ENCODE results near the gene PHLDB1.
"Not testable (repeated sequence)": the region's sequence is repeated elsewhere in the genome, so short reads cannot be mapped to it uniquely, and the experiment has no call there.

PHLDB1 gene

GRCh38 chr11:118673361-118674081, 66.1 kb downstream of the PHLDB1 start:
- intact Hi-C loops (cut with micrococcal nuclease) = no loop called here
- H3K9me3 Mint-ChIP-seq = no peaks in the 10 kb centered on the region
- no peak overlapping the region for H3K27ac Mint-ChIP-seq
- H3K4me3 Mint-ChIP-seq = no peak overlapping the region
- no peaks in the 10 kb centered on the region for H3K4me1 Mint-ChIP-seq (ENCODE audit: low read depth)
- H3K36me3 Mint-ChIP-seq (ENCODE audit: low read depth) = no peaks in the 10 kb centered on the region
- H3K27me3 Mint-ChIP-seq = peaks cover 30% of the 10 kb centered on the region

GRCh38 chr11:118674082-118674435, 66.6 kb downstream of the PHLDB1 start:
- Mint-ChIP-seq H3K36me3 (ENCODE audit: low read depth) (no peaks in the 10 kb centered on the region), H3K4me3 (no peak overlapping the region), H3K4me1 (ENCODE audit: low read depth) (no peaks in the 10 kb centered on the region), H3K27ac (no peak overlapping the region), H3K27me3 (peaks cover 28% of the 10 kb centered on the region), H3K9me3 (no peaks in the 10 kb centered on the region)
- intact Hi-C loops (cut with micrococcal nuclease) = no loop called here

GRCh38 chr11:118677977-118678376, 70.6 kb downstream of the PHLDB1 start:
- no peak overlapping the region for H3K4me3 Mint-ChIP-seq
- intact Hi-C loops (cut with micrococcal nuclease) = no loop called here
- no peaks in the 10 kb centered on the region for H3K36me3 Mint-ChIP-seq (ENCODE audit: low read depth)
- no peaks in the 10 kb centered on the region for H3K9me3 Mint-ChIP-seq
- H3K4me1 Mint-ChIP-seq (ENCODE audit: low read depth) = no peaks in the 10 kb centered on the region
- no peak overlapping the region for H3K27ac Mint-ChIP-seq
- peaks cover 34% of the 10 kb centered on the region for H3K27me3 Mint-ChIP-seq

- intact Hi-C loops (cut with micrococcal nuclease); H3K4me3 Mint-ChIP-seq; H3K36me3 Mint-ChIP-seq (ENCODE audit: low read depth); H3K4me1 Mint-ChIP-seq (ENCODE audit: low read depth); H3K9me3 Mint-ChIP-seq; H3K27ac Mint-ChIP-seq: not testable (repeated sequence)
- H3K27me3 Mint-ChIP-seq = peaks cover 42% of the 10 kb centered on the region
Measured at GRCh38 chr11:118678908-118679307, 71.5 kb downstream of the PHLDB1 start.

GRCh38 chr11:118679483-118679882, 72.1 kb downstream of the PHLDB1 start, which contains the start of gene TREH:
TSS of gene TREH (minus strand) at chr11:118679650. CDS start at chr11:118679627, 23 bp downstream.
- H3K4me1 Mint-ChIP-seq (ENCODE audit: low read depth) = peaks cover under 1% of the 10 kb centered on the region
- no peak within 1 kb of the TSS for H3K27ac Mint-ChIP-seq
- H3K4me3 Mint-ChIP-seq = no peak within 1 kb of the TSS
- intact Hi-C loops (cut with micrococcal nuclease) = no loop called here
- no peaks in the 10 kb centered on the region for H3K9me3 Mint-ChIP-seq
- H3K27me3 Mint-ChIP-seq = peaks cover 45% of the 10 kb centered on the region
- no peaks in the 10 kb centered on the region for H3K36me3 Mint-ChIP-seq (ENCODE audit: low read depth)

GRCh38 chr11:118682372-118682771, 75.0 kb downstream of the PHLDB1 start:
- Mint-ChIP-seq H3K27me3 (peaks cover 61% of the 10 kb centered on the region), H3K4me1 (ENCODE audit: low read depth) (peaks cover 14% of the 10 kb centered on the region), H3K36me3 (ENCODE audit: low read depth) (no peaks in the 10 kb centered on the region), H3K9me3 (no peaks in the 10 kb centered on the region), H3K4me3 (no peak overlapping the region), H3K27ac (no peak overlapping the region)
- intact Hi-C loops (cut with micrococcal nuclease) = no loop called here

GRCh38 chr11:118682939-118683338, 75.5 kb downstream of the PHLDB1 start:
- H3K36me3 Mint-ChIP-seq (ENCODE audit: low read depth); intact Hi-C loops (cut with micrococcal nuclease); H3K4me3 Mint-ChIP-seq; H3K9me3 Mint-ChIP-seq; H3K27ac Mint-ChIP-seq: not testable (repeated sequence)
- Mint-ChIP-seq H3K4me1 (ENCODE audit: low read depth) (peaks cover 14% of the 10 kb centered on the region), H3K27me3 (peaks cover 66% of the 10 kb centered on the region)

- Mint-ChIP-seq H3K27me3 (peaks cover 74% of the 10 kb centered on the region), H3K4me3 (no peak overlapping the region), H3K36me3 (ENCODE audit: low read depth) (no peaks in the 10 kb centered on the region), H3K4me1 (ENCODE audit: low read depth) (peaks cover 14% of the 10 kb centered on the region), H3K27ac (no peak overlapping the region), H3K9me3 (no peaks in the 10 kb centered on the region)
- intact Hi-C loops (cut with micrococcal nuclease) = no loop called here
Measured at GRCh38 chr11:118684187-118684586, 76.8 kb downstream of the PHLDB1 start.

GRCh38 chr11:118687906-118688305, 80.5 kb downstream of the PHLDB1 start:
- Mint-ChIP-seq H3K4me1 (ENCODE audit: low read depth) (peaks cover 41% of the 10 kb centered on the region), H3K4me3 (no peak overlapping the region), H3K9me3 (no peaks in the 10 kb centered on the region), H3K27me3 (peaks cover 60% of the 10 kb centered on the region), H3K36me3 (ENCODE audit: low read depth) (no peaks in the 10 kb centered on the region), H3K27ac (no peak overlapping the region)
- intact Hi-C loops (cut with micrococcal nuclease) = no loop called here

GRCh38 chr11:118688339-118688738, 80.9 kb downstream of the PHLDB1 start:
- Mint-ChIP-seq H3K4me1 (ENCODE audit: low read depth) (peaks cover 46% of the 10 kb centered on the region), H3K27me3 (peaks cover 57% of the 10 kb centered on the region)
- intact Hi-C loops (cut with micrococcal nuclease); H3K36me3 Mint-ChIP-seq (ENCODE audit: low read depth); H3K27ac Mint-ChIP-seq; H3K4me3 Mint-ChIP-seq; H3K9me3 Mint-ChIP-seq: not testable (repeated sequence)

- Mint-ChIP-seq H3K36me3 (ENCODE audit: low read depth) (no peaks in the 10 kb centered on the region), H3K9me3 (no peaks in the 10 kb centered on the region), H3K4me1 (ENCODE audit: low read depth) (peaks cover 52% of the 10 kb centered on the region), H3K27ac (no peak overlapping the region), H3K4me3 (peak overlapping the region; percentile 26), H3K27me3 (peaks cover 55% of the 10 kb centered on the region)
- intact Hi-C loops (cut with micrococcal nuclease) = loop anchor here (1.0 kb wide), 1 partner anchor 267 kb away; the partner anchor contains the start of gene UPK2
Measured at GRCh38 chr11:118688851-118689502, 81.6 kb downstream of the PHLDB1 start.

GRCh38 chr11:118689503-118689851, 82.1 kb downstream of the PHLDB1 start:
- Mint-ChIP-seq H3K36me3 (ENCODE audit: low read depth) (no peaks in the 10 kb centered on the region), H3K4me3 (peak overlapping the region; percentile 26), H3K9me3 (no peaks in the 10 kb centered on the region), H3K27ac (peak overlapping the region; percentile 79), H3K27me3 (peaks cover 53% of the 10 kb centered on the region), H3K4me1 (ENCODE audit: low read depth) (peaks cover 51% of the 10 kb centered on the region)
- intact Hi-C loops (cut with micrococcal nuclease) = loop anchor here (1.0 kb wide), 1 partner anchor 267 kb away; the partner anchor contains the start of gene UPK2

- Mint-ChIP-seq H3K9me3 (no peaks in the 10 kb centered on the region), H3K27me3 (peaks cover 48% of the 10 kb centered on the region), H3K27ac (peak overlapping the region; percentile 79), H3K36me3 (ENCODE audit: low read depth) (no peaks in the 10 kb centered on the region), H3K4me1 (ENCODE audit: low read depth) (peaks cover 46% of the 10 kb centered on the region), H3K4me3 (peak overlapping the region; percentile 81)
- intact Hi-C loops (cut with micrococcal nuclease) = loop anchor here (1.0 to 5.0 kb wide), 3 partner anchors 9 to 266 kb away; partner anchors contain the start of genes DDX6 and UPK2
Measured at GRCh38 chr11:118689852-118690552, 82.6 kb downstream of the PHLDB1 start.
